Natural killer cell (primary cell): ENCODE data around the gene LCE2D. TPM values are rescaled to one million over a fixed set of nuclear protein-coding genes. Genes with fewer than 3 reads are reported as not detected.

Experiments
- ATAC-seq, 3 donors: fragments of 150-1000 bp in 2 of 3; fragments of 200-7000 bp in 1 of 3; cut with Tn5 transposase; 1 replicate in 1 of 3; 2 replicates in 2 of 3; pipeline ENCODE4 v1.10.0; 2021; ENCODE audit warnings: mild to moderate bottlenecking in 2 of 3, moderate library complexity in 2 of 3
- DNase-seq, 2 donors: peaks; one replicate each; pipeline versions ENCODE4 v3.0.0 to v3.0.0-alpha.2; 2013 to 2021; ENCODE audit warnings: mixed read lengths in 1 of 2
- H3K27ac ChIP-seq: one replicate; pipeline ENCODE4 v1.5.1; 2013; ENCODE audit warnings: mild to moderate bottlenecking, low read length
- H3K27me3 ChIP-seq: one replicate; pipeline ENCODE4 v1.6.1; 2013; ENCODE audit warnings: low read length; ENCODE audit not compliant: control insufficient read depth, insufficient read depth
- H3K36me3 ChIP-seq: one replicate; pipeline ENCODE4 v1.6.1; 2013; ENCODE audit warnings: low read length; ENCODE audit not compliant: control insufficient read depth, insufficient read depth
- H3K4me1 ChIP-seq: one replicate; pipeline ENCODE4 v1.6.1; 2013; ENCODE audit warnings: low read length; ENCODE audit not compliant: control insufficient read depth, insufficient read depth
- H3K4me3 ChIP-seq: one replicate; pipeline ENCODE4 v1.5.1; 2013; ENCODE audit warnings: low read length
- H3K9me3 ChIP-seq: one replicate; pipeline ENCODE4 v1.6.1; 2013; ENCODE audit warnings: low read length; ENCODE audit not compliant: control insufficient read depth, insufficient read depth
- H3K27ac Mint-ChIP-seq, 2 donors: one replicate each; pipeline ENCODE4 v1.8.0; 2022; ENCODE audit warnings: mild to moderate bottlenecking in 2 of 2, mixed read lengths in 2 of 2, moderate library complexity in 1 of 2
- H3K27me3 Mint-ChIP-seq, 2 donors: one replicate each; pipeline ENCODE4 v1.8.0; 2022; ENCODE audit warnings: low read depth in 2 of 2, mixed read lengths in 2 of 2
- H3K36me3 Mint-ChIP-seq: one replicate; pipeline ENCODE4 v1.8.0; 2022; ENCODE audit warnings: mixed read lengths
- H3K4me1 Mint-ChIP-seq, 2 donors: one replicate each; pipeline ENCODE4 v1.8.0; 2022; ENCODE audit warnings: mixed read lengths in 2 of 2
- H3K4me3 Mint-ChIP-seq: one replicate; pipeline ENCODE4 v1.8.0; 2022; ENCODE audit warnings: mild to moderate bottlenecking, moderate library complexity, mixed read lengths
- H3K9me3 Mint-ChIP-seq, 2 donors: one replicate each; pipeline ENCODE4 v1.8.0; 2022; ENCODE audit warnings: mixed read lengths in 2 of 2
- WGBS: methylation state at CpG from one replicate; pipeline ENCODE4 v1.1.7; 2013; ENCODE audit warnings: missing lambda C conversion rate; ENCODE audit not compliant: insufficient coverage; 5-methylcytosine and 5-hydroxymethylcytosine counted together
- intact Hi-C: fragments of 100-400 bp; cut with micrococcal nuclease; formaldehyde crosslinking; loops from one replicate; pipeline ENCODE4 v1.14.2; 2022
- total RNA-seq, 4 donors: library from RNA; stranded (reverse); fragments of 120-200 nt in 1 of 4; gene quantifications; one replicate each; pipeline versions ENCODE4 v1.2.3 to v1.2.4, GENCODE V29; 2013 to 2022
- TF ChIP-seq, protein P1 (sequence below): fragments of 200-600 bp; IDR thresholded peaks from one replicate; pipeline ENCODE4 v1.8.0; 2022; ENCODE audit warnings: antibody characterized with exemption

LCE2D gene
- total RNA-seq, 3 donors from 2014 or later (not counting 1 experiment from before 2014, with no cell fraction given) = not detected

DNA sequence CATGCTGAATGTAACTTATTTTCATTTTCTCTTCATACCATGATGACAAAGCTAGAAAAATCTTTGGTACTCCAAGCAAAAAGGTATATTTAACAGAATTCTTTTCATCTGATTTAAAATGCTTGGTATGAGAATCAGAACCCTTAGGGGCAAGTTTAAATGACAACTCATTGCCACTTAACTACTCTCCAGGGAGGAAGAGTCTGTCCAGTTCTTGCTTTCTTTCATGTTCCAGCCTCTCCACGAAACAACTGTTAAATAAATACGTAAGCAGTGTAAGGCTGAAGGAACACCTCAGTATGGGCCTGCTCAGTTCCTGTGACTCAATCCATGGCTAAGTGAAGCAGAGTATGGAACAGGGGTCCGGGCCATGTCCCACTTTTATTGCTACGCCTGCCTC lies 36.6 kb downstream of the LCE2D start:
- H3K27ac Mint-ChIP-seq = no peak overlapping the region
- ATAC-seq = no peak
- Histone ChIP-seq H3K4me3 (no peak overlapping the region), H3K36me3 (no peaks in the 10 kb centered on the region), H3K9me3 (no peaks in the 10 kb centered on the region), H3K4me1 (no peaks in the 10 kb centered on the region), H3K27ac (no peak overlapping the region), H3K27me3 (no peaks in the 10 kb centered on the region)
- TF ChIP-seq, protein P1, sequence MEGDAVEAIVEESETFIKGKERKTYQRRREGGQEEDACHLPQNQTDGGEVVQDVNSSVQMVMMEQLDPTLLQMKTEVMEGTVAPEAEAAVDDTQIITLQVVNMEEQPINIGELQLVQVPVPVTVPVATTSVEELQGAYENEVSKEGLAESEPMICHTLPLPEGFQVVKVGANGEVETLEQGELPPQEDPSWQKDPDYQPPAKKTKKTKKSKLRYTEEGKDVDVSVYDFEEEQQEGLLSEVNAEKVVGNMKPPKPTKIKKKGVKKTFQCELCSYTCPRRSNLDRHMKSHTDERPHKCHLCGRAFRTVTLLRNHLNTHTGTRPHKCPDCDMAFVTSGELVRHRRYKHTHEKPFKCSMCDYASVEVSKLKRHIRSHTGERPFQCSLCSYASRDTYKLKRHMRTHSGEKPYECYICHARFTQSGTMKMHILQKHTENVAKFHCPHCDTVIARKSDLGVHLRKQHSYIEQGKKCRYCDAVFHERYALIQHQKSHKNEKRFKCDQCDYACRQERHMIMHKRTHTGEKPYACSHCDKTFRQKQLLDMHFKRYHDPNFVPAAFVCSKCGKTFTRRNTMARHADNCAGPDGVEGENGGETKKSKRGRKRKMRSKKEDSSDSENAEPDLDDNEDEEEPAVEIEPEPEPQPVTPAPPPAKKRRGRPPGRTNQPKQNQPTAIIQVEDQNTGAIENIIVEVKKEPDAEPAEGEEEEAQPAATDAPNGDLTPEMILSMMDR = no peak
- no peak overlapping the region for H3K4me3 Mint-ChIP-seq
- no peaks in the 10 kb centered on the region for H3K4me1 Mint-ChIP-seq
- peaks cover 14 to 29% of the 10 kb centered on the region in 2 donors for H3K27me3 Mint-ChIP-seq
- peaks cover 0 to 2% of the 10 kb centered on the region in 2 donors for H3K9me3 Mint-ChIP-seq
- intact Hi-C loops = no loop called here
- no peak for DNase-seq
- 84% methylated on average over 3 of the region's 4 CpGs for WGBS
- peaks cover 6% of the 10 kb centered on the region for H3K36me3 Mint-ChIP-seq

DNA sequence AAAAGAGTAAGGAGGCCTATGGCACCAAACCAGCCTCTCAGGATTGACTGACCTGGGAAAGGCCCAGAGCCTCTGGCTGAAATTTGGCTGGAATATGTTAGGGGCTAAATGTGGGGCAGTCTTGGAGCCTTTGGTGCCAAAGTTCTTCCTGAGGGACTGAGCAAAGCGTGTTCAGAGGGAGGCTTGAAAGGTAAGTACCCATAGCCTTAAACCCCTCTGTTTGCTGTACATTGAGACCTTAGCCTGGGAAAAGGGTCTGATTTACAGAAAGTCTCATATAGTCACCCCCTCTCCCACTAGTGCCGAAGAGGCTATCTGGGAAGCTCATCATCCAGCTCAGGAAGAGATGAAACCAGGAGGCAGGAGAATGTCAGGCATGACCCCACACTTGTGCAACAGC lies 44.7 kb downstream of the LCE2D start, which contains the start of gene LCE4A:
LCE4A (plus strand) TSS at position 301 of the 400 bp plus-strand sequence. CDS start 916 bp downstream, outside the sequence.
- no peaks in the 10 kb centered on the region for H3K4me1 ChIP-seq
- no peak within 1 kb of the TSS for H3K27ac ChIP-seq
- 84% methylated on average over 2 of the region's 2 CpGs for WGBS
- peaks cover 3% of the 10 kb centered on the region for H3K9me3 ChIP-seq
- Mint-ChIP-seq H3K27me3 (peaks cover 15 to 54% of the 10 kb centered on the region in 2 donors), H3K4me1 (no peaks in the 10 kb centered on the region), H3K36me3 (peaks cover 6% of the 10 kb centered on the region), H3K4me3 (no peak within 1 kb of the TSS), H3K9me3 (peaks cover 0 to 2% of the 10 kb centered on the region in 2 donors), H3K27ac (no peak within 1 kb of the TSS)
- DNase-seq (no peak), ATAC-seq (no peak)
- no peak within 1 kb of the TSS for H3K4me3 ChIP-seq
- intact Hi-C loops = no loop called here
- H3K27me3 ChIP-seq = no peaks in the 10 kb centered on the region
- TF ChIP-seq, protein P1 = no peak
- no peaks in the 10 kb centered on the region for H3K36me3 ChIP-seq

Other genes with a start within 250 kb of the LCE2D start
- gene CRNN, start 249.1 kb upstream of the LCE2D start, total RNA-seq = not detected
- not detected for gene LCE5A, start 152.6 kb upstream of the LCE2D start, total RNA-seq
- not detected for gene CRCT1, start 148.9 kb upstream of the LCE2D start, total RNA-seq
- not detected for gene LCE3E, start 96.6 kb upstream of the LCE2D start, total RNA-seq
- gene LCE3D, start 82.9 kb upstream of the LCE2D start, total RNA-seq = not detected
- not detected for gene LCE3C, start 63.1 kb upstream of the LCE2D start, total RNA-seq
- not detected for gene LCE3B, start 49.6 kb upstream of the LCE2D start, total RNA-seq
- not detected for gene LCE3A, start 40.3 kb upstream of the LCE2D start, total RNA-seq
- not detected for gene LCE2C, start 11.9 kb downstream of the LCE2D start, total RNA-seq
- not detected for gene LCE2B, start 22.7 kb downstream of the LCE2D start, total RNA-seq
- gene LCE2A, start 35.0 kb downstream of the LCE2D start, total RNA-seq = not detected
- not detected for gene LCE4A, start 44.8 kb downstream of the LCE2D start, total RNA-seq
- not detected for gene KPRP, start 94.6 kb downstream of the LCE2D start, total RNA-seq
- gene LCE1F, start 111.8 kb downstream of the LCE2D start, total RNA-seq = not detected
- not detected for gene LCE1E, start 122.9 kb downstream of the LCE2D start, total RNA-seq
- not detected for gene LCE1D, start 133.3 kb downstream of the LCE2D start, total RNA-seq
- not detected for gene LCE1C, start 143.3 kb downstream of the LCE2D start, total RNA-seq
- gene LCE1B, start 148.6 kb downstream of the LCE2D start, total RNA-seq = not detected
- gene LCE1A, start 164.1 kb downstream of the LCE2D start, total RNA-seq = not detected
- not detected for gene LCE6A, start 179.5 kb downstream of the LCE2D start, total RNA-seq
- not detected for gene LCE7A, start 196.6 kb downstream of the LCE2D start, total RNA-seq
- gene SMCP, start 214.9 kb downstream of the LCE2D start, total RNA-seq = not detected
- gene IVL, start 245.2 kb downstream of the LCE2D start, total RNA-seq = not detected